GM12801 (cell line): Measurements from ENCODE around the gene HS3ST1.

Source experiments
- TF ChIP-seq, protein P1 (sequence below): IDR thresholded peaks from one replicate; pipeline ENCODE4 v1.5.1; 2011; ENCODE audit warnings: control low read depth; ENCODE audit not compliant: insufficient read length; ENCODE audit errors: extremely low read depth

Gene HS3ST1

DNA sequence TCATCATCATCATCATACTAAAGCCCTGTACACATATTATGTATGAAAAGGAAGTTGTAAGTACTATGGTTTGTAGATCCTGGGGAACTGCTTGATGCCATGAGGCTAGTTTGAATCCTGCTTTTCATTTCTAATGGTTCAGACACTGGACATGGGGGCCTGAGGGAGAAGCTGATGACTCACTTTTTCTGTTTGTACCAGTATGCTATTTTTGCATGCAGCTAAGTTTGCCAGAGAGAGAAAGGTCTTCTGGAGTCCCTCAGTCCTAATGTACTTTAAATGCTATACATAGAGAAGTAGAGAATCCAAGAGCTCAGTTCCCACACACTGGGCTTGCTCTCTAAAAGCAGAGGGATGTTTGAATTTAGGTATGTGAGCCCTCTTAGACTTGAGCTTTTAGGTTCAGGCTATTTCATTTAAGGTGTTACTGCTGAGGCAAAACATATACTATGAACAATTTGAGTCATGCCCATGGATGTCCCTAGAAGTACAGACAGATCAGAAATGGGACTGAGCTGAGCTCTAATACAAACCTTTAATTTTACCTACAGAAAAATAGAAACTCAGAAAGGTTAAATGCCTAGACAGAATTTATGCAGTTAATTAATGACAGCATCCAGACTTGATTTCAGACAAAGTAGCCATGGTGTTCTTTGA, 17.6 kb upstream of the HS3ST1 start:
- TF ChIP-seq, protein P1, sequence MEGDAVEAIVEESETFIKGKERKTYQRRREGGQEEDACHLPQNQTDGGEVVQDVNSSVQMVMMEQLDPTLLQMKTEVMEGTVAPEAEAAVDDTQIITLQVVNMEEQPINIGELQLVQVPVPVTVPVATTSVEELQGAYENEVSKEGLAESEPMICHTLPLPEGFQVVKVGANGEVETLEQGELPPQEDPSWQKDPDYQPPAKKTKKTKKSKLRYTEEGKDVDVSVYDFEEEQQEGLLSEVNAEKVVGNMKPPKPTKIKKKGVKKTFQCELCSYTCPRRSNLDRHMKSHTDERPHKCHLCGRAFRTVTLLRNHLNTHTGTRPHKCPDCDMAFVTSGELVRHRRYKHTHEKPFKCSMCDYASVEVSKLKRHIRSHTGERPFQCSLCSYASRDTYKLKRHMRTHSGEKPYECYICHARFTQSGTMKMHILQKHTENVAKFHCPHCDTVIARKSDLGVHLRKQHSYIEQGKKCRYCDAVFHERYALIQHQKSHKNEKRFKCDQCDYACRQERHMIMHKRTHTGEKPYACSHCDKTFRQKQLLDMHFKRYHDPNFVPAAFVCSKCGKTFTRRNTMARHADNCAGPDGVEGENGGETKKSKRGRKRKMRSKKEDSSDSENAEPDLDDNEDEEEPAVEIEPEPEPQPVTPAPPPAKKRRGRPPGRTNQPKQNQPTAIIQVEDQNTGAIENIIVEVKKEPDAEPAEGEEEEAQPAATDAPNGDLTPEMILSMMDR: no peak

DNA sequence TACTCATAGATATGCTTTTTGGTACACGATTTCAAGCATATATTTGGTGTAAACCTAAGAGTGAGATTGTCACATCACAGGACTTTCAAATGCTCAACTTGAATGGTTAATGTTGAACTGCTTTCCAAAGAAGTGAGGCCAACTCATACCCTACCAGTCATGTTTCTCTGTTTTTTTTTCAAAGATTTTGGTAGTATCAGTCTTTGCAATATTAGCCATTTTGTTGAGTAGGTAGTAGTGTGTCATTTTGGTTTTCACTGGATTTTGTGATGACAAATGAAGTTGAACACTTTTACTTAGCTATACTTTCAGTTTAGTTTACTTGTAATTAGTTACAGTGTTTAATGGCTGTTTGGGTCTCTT, 12.5 kb upstream of the HS3ST1 start:
- TF ChIP-seq, protein P1: no peak

DNA sequence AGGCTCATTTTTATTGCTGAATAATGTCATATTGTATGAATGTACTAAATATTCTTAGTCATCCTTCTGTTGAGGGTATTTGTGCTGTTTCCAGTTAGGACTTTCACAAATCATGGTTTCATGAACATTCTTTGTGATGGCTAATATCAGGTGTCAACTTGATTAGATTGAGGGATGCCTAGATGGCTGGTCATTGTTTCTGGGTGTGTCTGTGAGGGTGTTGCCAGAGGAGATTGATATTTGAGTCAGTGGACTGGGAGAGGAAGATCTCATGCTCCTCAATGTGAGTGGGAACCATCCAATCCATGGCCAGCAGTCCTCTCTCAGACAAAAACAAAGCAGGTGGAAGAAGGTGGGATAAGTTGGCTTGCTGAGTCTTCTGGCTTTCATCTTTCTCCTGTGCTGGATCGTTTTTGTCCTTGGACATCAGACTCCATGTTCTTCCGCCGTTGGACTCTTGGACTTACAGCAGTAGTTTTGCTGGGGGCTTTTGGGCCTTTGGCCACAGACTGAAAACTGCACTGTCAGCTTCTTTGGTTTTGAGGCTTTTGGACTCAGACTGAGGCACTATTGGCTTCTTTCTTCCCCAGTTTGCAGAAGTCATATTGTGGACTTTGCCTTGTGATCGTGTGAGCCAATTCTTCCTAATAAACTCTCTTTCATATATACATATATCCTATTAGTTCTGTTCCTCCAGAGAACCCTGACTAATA, 11.9 kb upstream of the HS3ST1 start:
- TF ChIP-seq, protein P1: no peak

DNA sequence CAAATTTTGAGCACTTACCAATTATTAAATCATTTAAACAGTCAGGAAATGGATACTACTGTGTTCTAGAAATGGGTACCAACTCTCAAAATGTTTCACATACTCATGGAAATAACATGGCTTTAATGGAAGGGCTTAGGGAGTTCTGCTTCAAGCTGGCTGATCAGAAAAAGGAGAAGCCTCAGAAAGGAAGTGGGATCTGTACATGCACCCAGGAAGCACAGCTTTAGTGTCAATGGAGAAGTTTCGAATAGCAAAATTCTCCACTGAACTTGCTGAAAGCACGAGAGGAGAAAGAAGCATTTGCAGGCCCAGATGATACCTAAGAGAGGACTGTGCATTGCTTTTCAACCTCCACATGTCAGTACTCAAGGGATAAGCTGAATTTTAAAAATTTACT, 11.1 kb upstream of the HS3ST1 start:
- TF ChIP-seq, protein P1: no peak

- TF ChIP-seq, protein P1: no peak
These were observed 10.0 kb upstream of the HS3ST1 start for GRCh38 chr4:11438647-11439046.

DNA sequence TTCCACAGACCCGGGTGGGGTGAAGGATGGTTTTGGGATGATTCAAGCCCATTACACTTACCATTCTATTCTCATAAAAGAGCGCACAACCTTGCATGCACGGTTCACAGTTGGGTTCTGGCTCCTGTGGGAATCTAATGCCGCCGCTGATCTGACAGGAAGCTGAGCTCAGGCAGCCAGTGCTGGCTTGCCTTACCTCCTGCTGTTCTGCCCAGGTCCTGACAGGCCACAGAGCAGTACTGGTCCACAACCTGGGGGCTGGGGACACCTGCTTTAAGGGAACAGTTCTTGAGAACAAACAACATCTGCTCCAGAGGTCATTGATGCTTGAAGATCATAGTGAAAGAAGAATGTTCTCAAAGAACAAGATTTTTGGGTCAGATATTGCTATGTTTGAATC, 8.0 kb upstream of the HS3ST1 start:
- TF ChIP-seq, protein P1: no peak

DNA sequence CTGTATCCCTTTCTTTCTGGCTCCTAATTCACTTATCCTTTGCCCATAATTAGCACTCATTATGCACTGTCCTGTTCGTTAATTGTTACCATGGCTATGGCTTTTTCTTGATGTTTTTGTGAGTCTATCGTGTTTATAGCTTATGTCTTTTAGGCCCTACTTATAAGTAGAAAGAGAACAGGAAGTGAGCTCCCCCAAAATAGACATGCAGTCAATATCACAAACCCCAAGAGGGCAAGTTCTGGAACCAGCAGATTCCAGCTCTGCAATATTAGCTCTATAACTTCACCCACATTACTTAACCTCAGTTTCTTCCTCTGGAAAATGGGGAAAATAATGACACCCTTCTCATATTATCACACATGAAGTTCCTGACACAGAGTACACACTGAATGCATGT, 7.4 kb upstream of the HS3ST1 start:
- TF ChIP-seq, protein P1: no peak
